GM12878 (cell line): ENCODE results near the gene DUS2. TPM values are rescaled to one million over a fixed set of nuclear protein-coding genes. Genes with fewer than 3 reads are reported as not detected.

Experiments used
- MTA2 ChIP-seq: fragments of 450-650 bp; IDR thresholded peaks from 2 replicates; pipeline ENCODE4 v1.6.1; 2016; ENCODE audit warnings: low read depth, mild to moderate bottlenecking, moderate library complexity
- NBN ChIP-seq: fragments of 450-650 bp; IDR thresholded peaks from 2 replicates; pipeline ENCODE4 v1.6.1; 2016
- RAD51 ChIP-seq: fragments of 450-650 bp; IDR thresholded peaks from 2 replicates; pipeline ENCODE4 v1.6.1; 2016; ENCODE audit warnings: moderate library complexity, mild to moderate bottlenecking, inconsistent platforms
- SIN3A ChIP-seq: IDR thresholded peaks from 2 replicates; pipeline ENCODE4 v1.6.1; 2012; ENCODE audit warnings: low read depth, low read length, improper control_type of control experiment
- SMAD5 ChIP-seq: IDR thresholded peaks from 2 replicates; pipeline ENCODE4 v1.6.1; 2016; ENCODE audit warnings: antibody characterized with exemption, low read depth
- SUPT20H ChIP-seq: IDR thresholded peaks from 2 replicates; pipeline ENCODE4 v1.6.1; 2011; ENCODE audit warnings: low read depth, mild to moderate bottlenecking, low read length, moderate library complexity, borderline replicate concordance; ENCODE audit not compliant: control insufficient read depth
- ZSCAN29 ChIP-seq: fragments of 450-650 bp; IDR thresholded peaks from 2 replicates; pipeline ENCODE4 v1.6.1; 2017; ENCODE audit warnings: mild to moderate bottlenecking, moderate library complexity
- polyA plus RNA-seq, 11 experiments: library from polyadenylated mRNA; depleted of rRNA in 4 of 11; unstranded in 6 of 11; stranded (reverse) in 5 of 11; fragments of >200 nt; fragmentation: Nextera tagmentation in 4 of 11; fragmentation: Illumina TruSeq in 1 of 11; extraction: Ambion mirVana in 4 of 11; extraction: Trizol in 1 of 11; gene quantifications; 1 replicate in 1 of 11; 2 replicates in 10 of 11; pipeline versions ENCODE4 v1.2.1 to v1.2.3, GENCODE V29; 2011 to 2016; ENCODE audit warnings: inconsistent platforms in 2 of 11, missing spikeins in 2 of 11, low read depth in 1 of 11
- total RNA-seq, 4 experiments: library from RNA; depleted of rRNA in 3 of 4; stranded (reverse); fragments of >200 nt in 3 of 4; fragmentation: Illumina TruSeq in 1 of 4; extraction: Trizol in 1 of 4; gene quantifications; 2 replicates each; pipeline versions ENCODE4 v1.2.1 to v1.2.3, GENCODE V29; 2013 to 2021
- TF ChIP-seq, protein P1 (sequence below): IDR thresholded peaks from 2 replicates; pipeline ENCODE4 v1.6.1; 2012; ENCODE audit warnings: mild to moderate bottlenecking, low read depth, low read length
- TF ChIP-seq, protein P2 (sequence below): fragments of 450-650 bp; IDR thresholded peaks from 2 replicates; pipeline ENCODE4 v1.6.1; 2017; ENCODE audit warnings: mild to moderate bottlenecking, low read depth, inconsistent platforms; ENCODE audit not compliant: poor library complexity, severe bottlenecking
- TF ChIP-seq, protein P3 (sequence below): IDR thresholded peaks from 2 replicates; pipeline ENCODE4 v1.6.1; 2011; ENCODE audit warnings: low read depth, mild to moderate bottlenecking, low read length, moderate library complexity, borderline replicate concordance; ENCODE audit errors: extremely low read depth
- TF ChIP-seq, protein P4 (sequence below): fragments of 450-650 bp; IDR thresholded peaks from 2 replicates; pipeline ENCODE4 v1.6.1; 2017; ENCODE audit warnings: antibody characterized with exemption, mild to moderate bottlenecking, moderate library complexity

Gene DUS2
- total and polyA plus RNA-seq, 10 of the 15 experiments (the other 5 are each of a cell fraction or from before 2014, with no cell fraction given), result 4.8 to 32.3 (median 25.5) TPM

DNA sequence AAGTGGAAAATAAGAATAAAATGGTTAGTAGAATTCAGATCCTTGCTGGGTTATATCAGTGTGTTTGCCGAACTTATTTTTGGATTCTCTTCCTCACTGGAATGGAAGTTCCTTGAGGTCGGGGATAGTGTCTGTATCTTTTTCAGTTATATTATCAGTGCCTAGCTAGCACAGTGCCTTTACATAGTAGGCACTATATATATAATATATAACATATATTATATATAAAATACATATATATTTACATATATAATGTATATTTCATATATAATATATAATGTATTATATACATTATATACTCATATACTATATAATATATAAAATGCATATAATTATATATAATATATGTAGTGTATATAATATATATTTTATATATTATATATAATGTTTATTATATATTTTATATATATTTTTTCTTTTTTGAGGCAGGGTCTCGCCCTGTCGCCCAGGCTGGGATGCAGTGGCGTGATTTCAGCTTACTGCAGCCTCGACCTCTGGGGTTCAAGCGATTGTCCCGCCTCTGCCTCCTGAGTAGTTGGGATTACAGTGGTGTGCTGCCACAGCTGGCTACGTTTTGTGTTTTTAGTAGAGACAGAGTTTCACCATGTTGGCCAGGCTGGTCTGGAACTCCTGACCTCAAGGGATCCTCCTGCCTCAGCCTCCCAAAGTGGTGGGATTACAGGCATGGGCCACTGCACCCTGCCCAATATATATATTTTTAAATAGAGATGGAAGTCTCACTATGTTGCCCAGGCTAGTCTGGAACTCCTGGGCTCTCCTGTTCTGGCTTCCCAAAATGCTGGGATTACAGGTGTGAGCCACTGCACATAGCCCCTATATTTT, 65.3 kb downstream of the DUS2 start (continued):
- TF ChIP-seq, protein P1, sequence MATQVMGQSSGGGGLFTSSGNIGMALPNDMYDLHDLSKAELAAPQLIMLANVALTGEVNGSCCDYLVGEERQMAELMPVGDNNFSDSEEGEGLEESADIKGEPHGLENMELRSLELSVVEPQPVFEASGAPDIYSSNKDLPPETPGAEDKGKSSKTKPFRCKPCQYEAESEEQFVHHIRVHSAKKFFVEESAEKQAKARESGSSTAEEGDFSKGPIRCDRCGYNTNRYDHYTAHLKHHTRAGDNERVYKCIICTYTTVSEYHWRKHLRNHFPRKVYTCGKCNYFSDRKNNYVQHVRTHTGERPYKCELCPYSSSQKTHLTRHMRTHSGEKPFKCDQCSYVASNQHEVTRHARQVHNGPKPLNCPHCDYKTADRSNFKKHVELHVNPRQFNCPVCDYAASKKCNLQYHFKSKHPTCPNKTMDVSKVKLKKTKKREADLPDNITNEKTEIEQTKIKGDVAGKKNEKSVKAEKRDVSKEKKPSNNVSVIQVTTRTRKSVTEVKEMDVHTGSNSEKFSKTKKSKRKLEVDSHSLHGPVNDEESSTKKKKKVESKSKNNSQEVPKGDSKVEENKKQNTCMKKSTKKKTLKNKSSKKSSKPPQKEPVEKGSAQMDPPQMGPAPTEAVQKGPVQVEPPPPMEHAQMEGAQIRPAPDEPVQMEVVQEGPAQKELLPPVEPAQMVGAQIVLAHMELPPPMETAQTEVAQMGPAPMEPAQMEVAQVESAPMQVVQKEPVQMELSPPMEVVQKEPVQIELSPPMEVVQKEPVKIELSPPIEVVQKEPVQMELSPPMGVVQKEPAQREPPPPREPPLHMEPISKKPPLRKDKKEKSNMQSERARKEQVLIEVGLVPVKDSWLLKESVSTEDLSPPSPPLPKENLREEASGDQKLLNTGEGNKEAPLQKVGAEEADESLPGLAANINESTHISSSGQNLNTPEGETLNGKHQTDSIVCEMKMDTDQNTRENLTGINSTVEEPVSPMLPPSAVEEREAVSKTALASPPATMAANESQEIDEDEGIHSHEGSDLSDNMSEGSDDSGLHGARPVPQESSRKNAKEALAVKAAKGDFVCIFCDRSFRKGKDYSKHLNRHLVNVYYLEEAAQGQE, result no peak
- TF ChIP-seq MTA2, result no peak
- TF ChIP-seq SMAD5, result no peak
- no peak for TF ChIP-seq SUPT20H
- no peak for TF ChIP-seq ZSCAN29
- no peak for TF ChIP-seq SIN3A
- TF ChIP-seq RAD51, result no peak
- TF ChIP-seq, protein P2, sequence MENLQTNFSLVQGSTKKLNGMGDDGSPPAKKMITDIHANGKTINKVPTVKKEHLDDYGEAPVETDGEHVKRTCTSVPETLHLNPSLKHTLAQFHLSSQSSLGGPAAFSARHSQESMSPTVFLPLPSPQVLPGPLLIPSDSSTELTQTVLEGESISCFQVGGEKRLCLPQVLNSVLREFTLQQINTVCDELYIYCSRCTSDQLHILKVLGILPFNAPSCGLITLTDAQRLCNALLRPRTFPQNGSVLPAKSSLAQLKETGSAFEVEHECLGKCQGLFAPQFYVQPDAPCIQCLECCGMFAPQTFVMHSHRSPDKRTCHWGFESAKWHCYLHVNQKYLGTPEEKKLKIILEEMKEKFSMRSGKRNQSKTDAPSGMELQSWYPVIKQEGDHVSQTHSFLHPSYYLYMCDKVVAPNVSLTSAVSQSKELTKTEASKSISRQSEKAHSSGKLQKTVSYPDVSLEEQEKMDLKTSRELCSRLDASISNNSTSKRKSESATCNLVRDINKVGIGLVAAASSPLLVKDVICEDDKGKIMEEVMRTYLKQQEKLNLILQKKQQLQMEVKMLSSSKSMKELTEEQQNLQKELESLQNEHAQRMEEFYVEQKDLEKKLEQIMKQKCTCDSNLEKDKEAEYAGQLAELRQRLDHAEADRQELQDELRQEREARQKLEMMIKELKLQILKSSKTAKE, result no peak
- no peak for TF ChIP-seq NBN
- TF ChIP-seq, protein P3, sequence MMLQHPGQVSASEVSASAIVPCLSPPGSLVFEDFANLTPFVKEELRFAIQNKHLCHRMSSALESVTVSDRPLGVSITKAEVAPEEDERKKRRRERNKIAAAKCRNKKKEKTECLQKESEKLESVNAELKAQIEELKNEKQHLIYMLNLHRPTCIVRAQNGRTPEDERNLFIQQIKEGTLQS, result no peak
- TF ChIP-seq, protein P4, sequence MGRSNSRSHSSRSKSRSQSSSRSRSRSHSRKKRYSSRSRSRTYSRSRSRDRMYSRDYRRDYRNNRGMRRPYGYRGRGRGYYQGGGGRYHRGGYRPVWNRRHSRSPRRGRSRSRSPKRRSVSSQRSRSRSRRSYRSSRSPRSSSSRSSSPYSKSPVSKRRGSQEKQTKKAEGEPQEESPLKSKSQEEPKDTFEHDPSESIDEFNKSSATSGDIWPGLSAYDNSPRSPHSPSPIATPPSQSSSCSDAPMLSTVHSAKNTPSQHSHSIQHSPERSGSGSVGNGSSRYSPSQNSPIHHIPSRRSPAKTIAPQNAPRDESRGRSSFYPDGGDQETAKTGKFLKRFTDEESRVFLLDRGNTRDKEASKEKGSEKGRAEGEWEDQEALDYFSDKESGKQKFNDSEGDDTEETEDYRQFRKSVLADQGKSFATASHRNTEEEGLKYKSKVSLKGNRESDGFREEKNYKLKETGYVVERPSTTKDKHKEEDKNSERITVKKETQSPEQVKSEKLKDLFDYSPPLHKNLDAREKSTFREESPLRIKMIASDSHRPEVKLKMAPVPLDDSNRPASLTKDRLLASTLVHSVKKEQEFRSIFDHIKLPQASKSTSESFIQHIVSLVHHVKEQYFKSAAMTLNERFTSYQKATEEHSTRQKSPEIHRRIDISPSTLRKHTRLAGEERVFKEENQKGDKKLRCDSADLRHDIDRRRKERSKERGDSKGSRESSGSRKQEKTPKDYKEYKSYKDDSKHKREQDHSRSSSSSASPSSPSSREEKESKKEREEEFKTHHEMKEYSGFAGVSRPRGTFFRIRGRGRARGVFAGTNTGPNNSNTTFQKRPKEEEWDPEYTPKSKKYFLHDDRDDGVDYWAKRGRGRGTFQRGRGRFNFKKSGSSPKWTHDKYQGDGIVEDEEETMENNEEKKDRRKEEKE, result no peak
- TF ChIP-seq, all 136 proteins: peak for 0
